HepG2 (cell line): ENCODE measurements around the gene ERICH6. TPM values are rescaled to one million over a fixed set of nuclear protein-coding genes. Genes with fewer than 3 reads are reported as not detected.

Experiments used
- ATAC-seq: fragments of 200-7000 bp; cut with Tn5 transposase; 3 replicates; pipeline ENCODE4 v1.9.1; 2020; ENCODE audit warnings: mild to moderate bottlenecking, moderate library complexity
- BruUV-seq: library from RNA; stranded (reverse); fragments of 400-500 nt; replicated peaks from 2 replicates; lab custom pipeline; 2021; lab: Mats Ljungman, UMichigan
- CTCF ChIA-PET: fragments of 300-600 bp; formaldehyde crosslinking; extraction: SDS; loops from one replicate; lab custom pipeline; 2021; ENCODE audit warnings: low total read pairs, inconsistent platforms, low intra/inter-chr PET ratio; lab: Yijun Ruan, JAX
- POLR2A ChIA-PET: fragments of 350-600 bp; sonication (Branson Sonifier 250); formaldehyde crosslinking; loops from one replicate; lab custom pipeline; 2020; ENCODE audit warnings: antibody characterized with exemption, inconsistent platforms; lab: Yijun Ruan, JAX
- DNase-seq: peaks from one replicate; pipeline ENCODE4 v3.0.0-alpha.2; 2015; ENCODE audit warnings: low spot score
- FAIRE-seq: peaks from 3 replicates; lab custom pipeline; 2011; peaks lifted over from hg19 to GRCh38; lab: Jason Lieb, UNC
- H2AFZ ChIP-seq: one replicate; pipeline ENCODE4 v1.6.1; 2011; ENCODE audit warnings: low read length, inconsistent platforms
- H3K27ac ChIP-seq: fragments of 300-600 bp; 3 replicates; pipeline ENCODE4 v1.8.0; 2011; ENCODE audit warnings: mixed run types, mild to moderate bottlenecking, mixed read lengths, low read length, inconsistent platforms; ENCODE audit not compliant: insufficient read depth; ENCODE audit errors: extremely low read length
- H3K27me3 ChIP-seq, 2 experiments: fragments of 200-600 bp in 1 of 2; 2 replicates in 1 of 2; 3 replicates in 1 of 2; pipeline versions ENCODE4 v1.6.0 to v1.8.0; 2011; ENCODE audit warnings: low read length in 2 of 2, mild to moderate bottlenecking in 2 of 2, moderate library complexity in 2 of 2, inconsistent platforms in 1 of 2; ENCODE audit not compliant: insufficient read depth in 2 of 2, control insufficient read depth in 1 of 2
- H3K36me3 ChIP-seq, 2 experiments: fragments of 200-600 bp in 1 of 2; replicated peaks in 1 of 2; 2 replicates in 1 of 2; 3 replicates in 1 of 2; pipeline versions ENCODE4 v1.5.1 to v1.8.0; 2011; ENCODE audit warnings: low read length in 2 of 2, inconsistent platforms in 1 of 2; ENCODE audit not compliant: insufficient read depth in 2 of 2, control insufficient read depth in 1 of 2
- H3K4me1 ChIP-seq: 2 replicates; pipeline ENCODE4 v1.5.1; 2012; ENCODE audit warnings: low read length, inconsistent platforms; ENCODE audit not compliant: insufficient read depth
- H3K4me2 ChIP-seq: 2 replicates; pipeline ENCODE4 v1.6.0; 2011; ENCODE audit warnings: low read depth, low read length, inconsistent platforms
- H3K4me3 ChIP-seq, 3 experiments: fragments of 200-600 bp in 1 of 3; sonication (generic), shearing (Covaris generic) in 1 of 3; replicated peaks in 1 of 3; 2 replicates each; pipeline ENCODE4 v1.5.1; 2011 to 2016; ENCODE audit warnings: low read length in 3 of 3, inconsistent platforms in 2 of 3, low read depth in 2 of 3, mild to moderate bottlenecking in 2 of 3, control low read depth in 1 of 3, mixed read lengths in 1 of 3; ENCODE audit not compliant: insufficient read depth in 1 of 3
- H3K79me2 ChIP-seq: one replicate; pipeline ENCODE4 v1.6.1; 2011; ENCODE audit warnings: low read length, inconsistent platforms; ENCODE audit not compliant: insufficient read depth
- H3K9ac ChIP-seq: 2 replicates; pipeline ENCODE4 v1.6.0; 2011; ENCODE audit warnings: mild to moderate bottlenecking, low read depth, low read length, inconsistent platforms; ENCODE audit not compliant: insufficient read depth
- H3K9me3 ChIP-seq: 2 replicates; pipeline ENCODE4 v1.5.1; 2012; ENCODE audit warnings: mild to moderate bottlenecking, low read length
- H4K20me1 ChIP-seq: 2 replicates; pipeline ENCODE4 v1.6.0; 2011; ENCODE audit warnings: inconsistent platforms, mild to moderate bottlenecking, low read length, moderate library complexity; ENCODE audit not compliant: insufficient read depth
- CREB3 ChIP-seq: sonication (generic); formaldehyde crosslinking; IDR thresholded peaks from 2 replicates; pipeline ENCODE4 v1.5.0; 2020; ENCODE audit warnings: missing genetic modification reagents
- GATAD1 ChIP-seq: IDR thresholded peaks from 2 replicates; pipeline ENCODE4 v1.6.1; 2016; ENCODE audit warnings: missing genetic modification reagents, missing compliant biosample characterization
- HCFC1 ChIP-seq: fragments of 150-350 bp; IDR thresholded peaks from 2 replicates; pipeline ENCODE4 v1.6.1; 2014; ENCODE audit warnings: low read depth, low read length
- HHEX ChIP-seq: IDR thresholded peaks from 2 replicates; pipeline ENCODE4 v1.6.1; 2016; ENCODE audit warnings: control low read depth
- ISX ChIP-seq: sonication (generic); formaldehyde crosslinking; conservative IDR thresholded peaks from 2 replicates; pipeline ENCODE4 v1.5.0; 2020; ENCODE audit warnings: missing genetic modification reagents
- MED1 ChIP-seq: sonication (generic); formaldehyde crosslinking; IDR thresholded peaks from 2 replicates; pipeline ENCODE4 v1.4.0; 2020; ENCODE audit warnings: missing genetic modification reagents
- NCOA2 ChIP-seq: sonication (generic); formaldehyde crosslinking; IDR thresholded peaks from 2 replicates; pipeline ENCODE4 v1.8.0; 2022; ENCODE audit warnings: inconsistent platforms
- NR2F6 ChIP-seq, 2 experiments: IDR thresholded peaks; 2 replicates each; pipeline ENCODE4 v1.6.1; 2016; ENCODE audit warnings: antibody characterized with exemption in 1 of 2, mild to moderate bottlenecking in 1 of 2
- RARA ChIP-seq: IDR thresholded peaks from 2 replicates; pipeline ENCODE4 v1.6.1; 2016; ENCODE audit warnings: missing genetic modification reagents, missing compliant biosample characterization
- ZBTB20 ChIP-seq: sonication (generic); formaldehyde crosslinking; IDR thresholded peaks from 2 replicates; pipeline ENCODE4 v1.8.1; 2023; ENCODE audit warnings: missing genetic modification reagents, low read depth, mild to moderate bottlenecking, borderline replicate concordance
- ZNF44 ChIP-seq: sonication (generic); formaldehyde crosslinking; IDR thresholded peaks from 2 replicates; pipeline ENCODE4 v1.5.1; 2020; ENCODE audit warnings: mild to moderate bottlenecking, missing genetic modification reagents
- ZNF580 ChIP-seq: IDR thresholded peaks from 2 replicates; pipeline ENCODE4 v1.6.1; 2016; ENCODE audit warnings: low read depth, borderline replicate concordance
- ZNF878 ChIP-seq: sonication (generic); formaldehyde crosslinking; IDR thresholded peaks from 2 replicates; pipeline ENCODE4 v1.8.1; 2023; ENCODE audit warnings: mild to moderate bottlenecking, missing genetic modification reagents, moderate library complexity
- ZNF883 ChIP-seq: sonication (generic); formaldehyde crosslinking; IDR thresholded peaks from 2 replicates; pipeline ENCODE4 v1.5.1; 2020; ENCODE audit warnings: mild to moderate bottlenecking, missing genetic modification reagents; ENCODE audit errors: not compliant biosample characterization
- ZSCAN20 ChIP-seq: sonication (generic); formaldehyde crosslinking; IDR thresholded peaks from 2 replicates; pipeline ENCODE4 v1.4.0; 2020; ENCODE audit warnings: missing genetic modification reagents, mild to moderate bottlenecking, borderline replicate concordance
- WGBS: methylation state at CpG from one replicate; pipeline ENCODE4 v1.1.6; 2017; ENCODE audit warnings: low lambda C conversion rate; 5-methylcytosine and 5-hydroxymethylcytosine counted together
- in situ Hi-C: cut with HindIII; loops from 2 replicates; pipeline ENCODE4 v1.10.0; 2017; ENCODE audit warnings: low pct_unique_long_range_greater_than_20kb; ENCODE audit not compliant: extremely low pct_ligation_motif_present
- intact Hi-C: fragments of 100-400 bp; cut with micrococcal nuclease; formaldehyde crosslinking; loops from one replicate; pipeline ENCODE4 v1.10.0; 2022; ENCODE audit not compliant: unreplicated experiment
- polyA plus RNA-seq, 8 experiments: library from polyadenylated mRNA; depleted of rRNA in 3 of 8; stranded (reverse) in 7 of 8; unstranded in 1 of 8; fragments of >200 nt; fragmentation: Illumina TruSeq in 4 of 8; extraction: Trizol in 4 of 8; gene quantifications; 2 replicates each; pipeline versions ENCODE4 v1.2.1 to v1.2.3, GENCODE V29; 2011 to 2016; ENCODE audit warnings: low read depth in 4 of 8, missing spikeins in 1 of 8, mixed read lengths in 1 of 8; ENCODE audit not compliant: insufficient read depth in 1 of 8
- total RNA-seq, 5 experiments: library from RNA; depleted of rRNA; stranded (reverse); fragments of >200 nt; fragmentation: Illumina TruSeq; extraction: Trizol; gene quantifications; 2 replicates each; pipeline ENCODE4 v1.2.3, GENCODE V29; 2016; ENCODE audit warnings: low read depth in 1 of 5
- TF ChIP-seq, protein P1 (sequence below): sonication (generic); formaldehyde crosslinking; IDR thresholded peaks from 2 replicates; pipeline ENCODE4 v1.4.0; 2020; ENCODE audit warnings: missing genetic modification reagents
- TF ChIP-seq, protein P2 (sequence below): sonication (generic); formaldehyde crosslinking; IDR thresholded peaks from 2 replicates; pipeline ENCODE4 v1.5.1; 2020; ENCODE audit warnings: mild to moderate bottlenecking, missing genetic modification reagents, moderate library complexity

ERICH6 gene
- total and polyA plus RNA-seq, 2 of the 13 experiments (the other 11 are each of a cell fraction or from before 2014, with no cell fraction given), result 0.03 TPM; not detected in 1

GRCh38 chr3:150749255-150749654 lies 45.5 kb upstream of the ERICH6 start:
- Histone ChIP-seq H4K20me1 (peaks cover 85% of the 10 kb centered on the region), H3K9me3 (no peaks in the 10 kb centered on the region), H2AFZ (no peak overlapping the region), H3K27ac (peak overlapping the region; percentile 46), H3K9ac (no peak overlapping the region), H3K4me1 (peaks cover 100% of the 10 kb centered on the region), H3K4me2 (0 out of 2 replicates have a peak overlapping the region, but pooled peaks have one; percentile 19), H3K36me3 (peaks cover 7 to 51% of the 10 kb centered on the region in 2 experiments), H3K79me2 (peaks cover 98% of the 10 kb centered on the region), H3K27me3 (no peaks in the 10 kb centered on the region), H3K4me3 (peak overlapping the region in 1 of 3 experiments; percentile 2; a peak in 1 of 6 replicates)
- no peak for DNase-seq
- intact Hi-C loops, result no loop called here
- ChIA-PET POLR2A (interaction anchor here (1.0 to 6.4 kb wide), 5 partner anchors 9 to 45 kb away, joined by 3 to 76 read pairs (median 4); partner anchors contain the start of genes ERICH6 and SIAH2), CTCF (no interaction called here)
- peak; percentile 46 for FAIRE-seq
- ATAC-seq, result peak; percentile 33
- in situ Hi-C loops, result no loop called here
- WGBS, result 40% methylated on average over 6 of the region's 6 CpGs
- no TSS peak for BruUV-seq
- TF ChIP-seq, protein P1, sequence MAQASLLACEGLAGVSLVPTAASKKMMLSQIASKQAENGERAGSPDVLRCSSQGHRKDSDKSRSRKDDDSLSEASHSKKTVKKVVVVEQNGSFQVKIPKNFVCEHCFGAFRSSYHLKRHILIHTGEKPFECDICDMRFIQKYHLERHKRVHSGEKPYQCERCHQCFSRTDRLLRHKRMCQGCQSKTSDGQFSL (CRISPR knock-in tag), result no peak
- no peak for TF ChIP-seq NCOA2 (CRISPR knock-in tag)
- no peak for TF ChIP-seq CREB3 (CRISPR knock-in tag)
- no peak for TF ChIP-seq ZNF580
- 0 out of 2 replicates have a peak, but pooled peaks have one; percentile 23 for TF ChIP-seq MED1 (CRISPR knock-in tag)
- no peak for TF ChIP-seq ZSCAN20 (CRISPR knock-in tag)
- TF ChIP-seq HHEX, result no peak
- TF ChIP-seq HCFC1, result no peak
- no peak for TF ChIP-seq ZNF878
- peak; percentile 60 for TF ChIP-seq RARA (CRISPR knock-in tag)
- no peak for TF ChIP-seq ZNF44
- no peak for TF ChIP-seq ISX (CRISPR knock-in tag)
- no peak for TF ChIP-seq ZBTB20
- peak; percentile 49; the same call in 1 of the 2 replicates for TF ChIP-seq NR2F6 (IDR thresholded peaks at IDR 0.05)
- TF ChIP-seq NR2F6 (CRISPR knock-in tag; IDR thresholded peaks at IDR 0.05), result peak; percentile 46; the same call in 1 of the 2 replicates
- TF ChIP-seq, protein P2, sequence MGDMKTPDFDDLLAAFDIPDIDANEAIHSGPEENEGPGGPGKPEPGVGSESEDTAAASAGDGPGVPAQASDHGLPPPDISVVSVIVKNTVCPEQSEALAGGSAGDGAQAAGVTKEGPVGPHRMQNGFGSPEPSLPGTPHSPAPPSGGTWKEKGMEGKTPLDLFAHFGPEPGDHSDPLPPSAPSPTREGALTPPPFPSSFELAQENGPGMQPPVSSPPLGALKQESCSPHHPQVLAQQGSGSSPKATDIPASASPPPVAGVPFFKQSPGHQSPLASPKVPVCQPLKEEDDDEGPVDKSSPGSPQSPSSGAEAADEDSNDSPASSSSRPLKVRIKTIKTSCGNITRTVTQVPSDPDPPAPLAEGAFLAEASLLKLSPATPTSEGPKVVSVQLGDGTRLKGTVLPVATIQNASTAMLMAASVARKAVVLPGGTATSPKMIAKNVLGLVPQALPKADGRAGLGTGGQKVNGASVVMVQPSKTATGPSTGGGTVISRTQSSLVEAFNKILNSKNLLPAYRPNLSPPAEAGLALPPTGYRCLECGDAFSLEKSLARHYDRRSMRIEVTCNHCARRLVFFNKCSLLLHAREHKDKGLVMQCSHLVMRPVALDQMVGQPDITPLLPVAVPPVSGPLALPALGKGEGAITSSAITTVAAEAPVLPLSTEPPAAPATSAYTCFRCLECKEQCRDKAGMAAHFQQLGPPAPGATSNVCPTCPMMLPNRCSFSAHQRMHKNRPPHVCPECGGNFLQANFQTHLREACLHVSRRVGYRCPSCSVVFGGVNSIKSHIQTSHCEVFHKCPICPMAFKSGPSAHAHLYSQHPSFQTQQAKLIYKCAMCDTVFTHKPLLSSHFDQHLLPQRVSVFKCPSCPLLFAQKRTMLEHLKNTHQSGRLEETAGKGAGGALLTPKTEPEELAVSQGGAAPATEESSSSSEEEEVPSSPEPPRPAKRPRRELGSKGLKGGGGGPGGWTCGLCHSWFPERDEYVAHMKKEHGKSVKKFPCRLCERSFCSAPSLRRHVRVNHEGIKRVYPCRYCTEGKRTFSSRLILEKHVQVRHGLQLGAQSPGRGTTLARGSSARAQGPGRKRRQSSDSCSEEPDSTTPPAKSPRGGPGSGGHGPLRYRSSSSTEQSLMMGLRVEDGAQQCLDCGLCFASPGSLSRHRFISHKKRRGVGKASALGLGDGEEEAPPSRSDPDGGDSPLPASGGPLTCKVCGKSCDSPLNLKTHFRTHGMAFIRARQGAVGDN (CRISPR knock-in tag), result peak; percentile 30; the same call in 1 of the 2 replicates
- TF ChIP-seq ZNF883 (CRISPR knock-in tag), result no peak
- TF ChIP-seq GATAD1, result no peak
